Endometrial microvascular endothelial cells (primary cell): Measurements from ENCODE around the gene RNPEP. TPM values are rescaled to one million over a fixed set of nuclear protein-coding genes. Genes with fewer than 3 reads are reported as not detected.
"Not testable (repeated sequence)": the region's sequence is repeated elsewhere in the genome, so short reads cannot be mapped to it uniquely, and the experiment has no call there.

ENCODE experiments used
- in situ Hi-C: cut with HindIII; loops from 2 replicates; pipeline ENCODE4 v1.10.0; 2017; ENCODE audit warnings: low sequenced_read_pairs, low pct_unique_long_range_greater_than_20kb; ENCODE audit errors: inconsistent ontology term
- total RNA-seq: library from RNA; depleted of rRNA; stranded (reverse); fragments of >200 nt; gene quantifications from one replicate; pipeline ENCODE4 v1.2.3, GENCODE V29; 2015; ENCODE audit errors: inconsistent ontology term

The RNPEP gene
- total RNA-seq, 1 donor from 2014 or later, result 90.5 TPM

GRCh38 chr1:201955009-201955728, 27.3 kb upstream of the RNPEP start, which contains the start of gene TIMM17A:
TSS of gene TIMM17A (plus strand) at chr1:201955503. CDS start at chr1:201955527, 24 bp downstream.
- in situ Hi-C loops, result no loop called here

GRCh38 chr1:201955729-201956143, 26.7 kb upstream of the RNPEP start:
- in situ Hi-C loops, result no loop called here

- in situ Hi-C loops, result no loop called here
Measured at GRCh38 chr1:201958348-201958747, 24.1 kb upstream of the RNPEP start.

- in situ Hi-C loops, result not testable (repeated sequence)
Measured at GRCh38 chr1:201962382-201962781, 20.1 kb upstream of the RNPEP start.

- in situ Hi-C loops, result no loop called here
Measured at GRCh38 chr1:201964261-201964660, 18.2 kb upstream of the RNPEP start.

- in situ Hi-C loops, result no loop called here
Measured at GRCh38 chr1:201966171-201966570, 16.3 kb upstream of the RNPEP start.

GRCh38 chr1:201968202-201968925, 14.1 kb upstream of the RNPEP start:
- in situ Hi-C loops, result no loop called here

GRCh38 chr1:201970334-201971159, 11.9 kb upstream of the RNPEP start:
- in situ Hi-C loops, result no loop called here

- in situ Hi-C loops, result no loop called here
Measured at GRCh38 chr1:201982082-201982622, 296 bp upstream of the RNPEP start.

- in situ Hi-C loops, result no loop called here
Measured at GRCh38 chr1:201983380-201983805, 945 bp downstream of the RNPEP start.

- in situ Hi-C loops, result no loop called here
Measured at GRCh38 chr1:201984446-201984845, 2.0 kb downstream of the RNPEP start.

GRCh38 chr1:201985355-201985754, 2.9 kb downstream of the RNPEP start:
- in situ Hi-C loops, result no loop called here

GRCh38 chr1:201988601-201989000, 6.2 kb downstream of the RNPEP start:
- in situ Hi-C loops, result no loop called here

- in situ Hi-C loops, result no loop called here
Measured at GRCh38 chr1:201989354-201990128, 7.1 kb downstream of the RNPEP start.

- in situ Hi-C loops, result no loop called here
Measured at GRCh38 chr1:201990427-201990826, 8.0 kb downstream of the RNPEP start.

GRCh38 chr1:201999625-202000238, 17.3 kb downstream of the RNPEP start:
- in situ Hi-C loops, result no loop called here

- in situ Hi-C loops, result no loop called here
Measured at GRCh38 chr1:202002507-202002906, 20.1 kb downstream of the RNPEP start.

- in situ Hi-C loops, result no loop called here
Measured at GRCh38 chr1:202004711-202005110, 22.3 kb downstream of the RNPEP start.
